PC-3 (cell line): Measurements from ENCODE around the gene BCKDHA.

Source experiments
- EZH2 ChIP-seq: fragments of 300-600 bp; sonication (generic); IDR thresholded peaks from one replicate; pipeline ENCODE4 v1.6.1; 2017; ENCODE audit warnings: antibody characterized with exemption, mild to moderate bottlenecking, low read length; ENCODE audit not compliant: unreplicated experiment
- TF ChIP-seq, protein P1 (sequence below): fragments of 300-600 bp; sonication (generic); conservative IDR thresholded peaks from 2 replicates; pipeline ENCODE4 v1.5.1; 2017; ENCODE audit warnings: antibody characterized with exemption, low read depth, mild to moderate bottlenecking, low read length

DNA sequence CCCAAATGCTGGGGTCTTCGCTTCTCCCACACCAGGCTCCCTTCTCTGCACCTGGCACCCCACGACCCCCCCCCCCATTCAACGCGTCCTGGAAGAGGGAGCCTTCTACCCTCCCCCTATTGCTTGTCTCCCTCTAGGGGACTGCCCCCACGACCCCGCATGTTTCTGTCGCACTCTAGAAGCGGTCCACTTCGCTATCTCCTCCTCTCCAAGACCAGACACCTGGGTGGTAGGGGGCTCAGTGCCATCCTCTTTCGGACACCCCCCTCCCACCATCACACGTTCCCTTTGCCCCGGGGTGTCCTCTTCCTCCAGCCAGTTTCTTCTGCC is 45.4 kb upstream of the BCKDHA start:
- TF ChIP-seq, protein P1, sequence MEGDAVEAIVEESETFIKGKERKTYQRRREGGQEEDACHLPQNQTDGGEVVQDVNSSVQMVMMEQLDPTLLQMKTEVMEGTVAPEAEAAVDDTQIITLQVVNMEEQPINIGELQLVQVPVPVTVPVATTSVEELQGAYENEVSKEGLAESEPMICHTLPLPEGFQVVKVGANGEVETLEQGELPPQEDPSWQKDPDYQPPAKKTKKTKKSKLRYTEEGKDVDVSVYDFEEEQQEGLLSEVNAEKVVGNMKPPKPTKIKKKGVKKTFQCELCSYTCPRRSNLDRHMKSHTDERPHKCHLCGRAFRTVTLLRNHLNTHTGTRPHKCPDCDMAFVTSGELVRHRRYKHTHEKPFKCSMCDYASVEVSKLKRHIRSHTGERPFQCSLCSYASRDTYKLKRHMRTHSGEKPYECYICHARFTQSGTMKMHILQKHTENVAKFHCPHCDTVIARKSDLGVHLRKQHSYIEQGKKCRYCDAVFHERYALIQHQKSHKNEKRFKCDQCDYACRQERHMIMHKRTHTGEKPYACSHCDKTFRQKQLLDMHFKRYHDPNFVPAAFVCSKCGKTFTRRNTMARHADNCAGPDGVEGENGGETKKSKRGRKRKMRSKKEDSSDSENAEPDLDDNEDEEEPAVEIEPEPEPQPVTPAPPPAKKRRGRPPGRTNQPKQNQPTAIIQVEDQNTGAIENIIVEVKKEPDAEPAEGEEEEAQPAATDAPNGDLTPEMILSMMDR = no peak
- no peak for TF ChIP-seq EZH2
